SK-N-MC (cell line): Measurements from ENCODE around the gene LNX2.

Source experiments
- EZH2 ChIP-seq: fragments of 200-600 bp; sonication (generic); IDR thresholded peaks from one replicate; pipeline ENCODE4 v1.6.1; 2017; ENCODE audit warnings: antibody characterized with exemption
- POLR2AphosphoS5 ChIP-seq: IDR thresholded peaks from 2 replicates; pipeline ENCODE4 v1.6.1; 2012; ENCODE audit warnings: mild to moderate bottlenecking, low read depth, low read length, borderline replicate concordance

GRCh38 chr13:27631665-27632064 is 11.3 kb upstream of the LNX2 start:
- TF ChIP-seq EZH2 (no peak), POLR2AphosphoS5 (no peak)
